HS-5 (cell line): ENCODE measurements around the gene GPR18.
"Not testable (repeated sequence)": the region's sequence is repeated elsewhere in the genome, so short reads cannot be mapped to it uniquely, and the experiment has no call there.

Source experiments
- DNase-seq: peaks from one replicate; pipeline ENCODE4 v3.0.0-alpha.2; 2012; ENCODE audit warnings: low read depth

GPR18 gene

GRCh38 chr13:99228737-99229691 is 29.2 kb downstream of the GPR18 start:
- DNase-seq: peak; percentile 20

- DNase-seq: no peak
Measured at GRCh38 chr13:99227909-99228688, 30.1 kb downstream of the GPR18 start.

GRCh38 chr13:99227331-99227900 is 30.8 kb downstream of the GPR18 start:
- no peak for DNase-seq

- no peak for DNase-seq
Measured at GRCh38 chr13:99226513-99226912, 31.7 kb downstream of the GPR18 start.

GRCh38 chr13:99225078-99225477 is 33.1 kb downstream of the GPR18 start:
- no peak for DNase-seq

GRCh38 chr13:99224021-99224420 is 34.2 kb downstream of the GPR18 start:
- no peak for DNase-seq

- DNase-seq: no peak
Measured at GRCh38 chr13:99223587-99223986, 34.6 kb downstream of the GPR18 start.

- no peak for DNase-seq
Measured at GRCh38 chr13:99221567-99222239, 36.5 kb downstream of the GPR18 start.

- no peak for DNase-seq
Measured at GRCh38 chr13:99220199-99220935, 37.8 kb downstream of the GPR18 start.

GRCh38 chr13:99218969-99219368 is 39.2 kb downstream of the GPR18 start:
- DNase-seq: no peak

- DNase-seq: no peak
Measured at GRCh38 chr13:99218545-99218944, 39.6 kb downstream of the GPR18 start.

GRCh38 chr13:99218126-99218525 is 40.1 kb downstream of the GPR18 start:
- no peak for DNase-seq

GRCh38 chr13:99217461-99218110 is 40.6 kb downstream of the GPR18 start:
- no peak for DNase-seq

GRCh38 chr13:99215184-99215830 is 42.9 kb downstream of the GPR18 start:
- no peak for DNase-seq

GRCh38 chr13:99214731-99215130 is 43.4 kb downstream of the GPR18 start:
- no peak for DNase-seq

GRCh38 chr13:99214232-99214631 is 43.9 kb downstream of the GPR18 start:
- DNase-seq: no peak

GRCh38 chr13:99211421-99212035 is 46.7 kb downstream of the GPR18 start:
- no peak for DNase-seq

GRCh38 chr13:99210627-99211026 is 47.6 kb downstream of the GPR18 start:
- not testable (repeated sequence) for DNase-seq

- DNase-seq: no peak
Measured at GRCh38 chr13:99208845-99209527, 49.2 kb downstream of the GPR18 start.
